Stimulated activated CD4-positive, alpha-beta T cell treated with anti-CD3 and anti-CD28 coated beads, Interleukin-4, amount 100 ng/mL, for 24 hours (primary cell): Measurements from ENCODE around the gene WBP4.
"Not testable (repeated sequence)": the region's sequence is repeated elsewhere in the genome, so short reads cannot be mapped to it uniquely, and the experiment has no call there.

ENCODE experiments used
- DNase-seq: peaks from one replicate; pipeline ENCODE4 v3.0.0-alpha.2; 2020

Gene WBP4

DNA sequence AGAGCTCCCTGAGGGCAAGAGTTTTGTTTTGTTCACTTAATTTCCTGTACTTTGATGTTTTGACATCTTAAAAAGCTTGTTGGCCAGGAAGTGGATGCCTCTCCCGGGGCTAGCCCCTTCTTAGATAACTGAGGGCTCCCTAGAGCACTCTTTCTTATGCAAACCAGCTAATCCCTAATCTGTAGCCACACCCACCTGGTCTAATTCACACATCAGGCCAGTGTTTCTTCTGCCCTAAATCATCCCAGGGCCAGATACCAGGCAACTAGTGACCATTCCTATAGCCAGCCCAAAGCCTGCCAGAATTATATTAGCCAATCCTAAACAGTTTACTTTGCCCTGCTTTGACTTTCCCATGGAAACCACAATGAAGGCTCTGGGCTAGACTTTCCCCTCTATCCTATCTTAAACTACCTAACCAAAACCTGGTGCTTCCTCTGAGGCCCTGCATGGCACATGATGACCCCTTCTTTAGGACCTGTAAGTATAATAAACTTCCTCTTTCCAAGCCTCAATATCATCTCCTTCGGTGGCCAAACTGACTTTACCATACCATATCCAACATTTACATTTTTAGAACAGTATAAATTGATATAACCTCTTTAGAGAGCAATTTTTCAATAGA, 24.8 kb downstream of the WBP4 start:
- no peak for DNase-seq

GRCh38 chr13:41095681-41096080, 34.4 kb downstream of the WBP4 start:
- DNase-seq = not testable (repeated sequence)

- DNase-seq = no peak
These were observed 37.5 kb downstream of the WBP4 start for GRCh38 chr13:41098761-41099160.

DNA sequence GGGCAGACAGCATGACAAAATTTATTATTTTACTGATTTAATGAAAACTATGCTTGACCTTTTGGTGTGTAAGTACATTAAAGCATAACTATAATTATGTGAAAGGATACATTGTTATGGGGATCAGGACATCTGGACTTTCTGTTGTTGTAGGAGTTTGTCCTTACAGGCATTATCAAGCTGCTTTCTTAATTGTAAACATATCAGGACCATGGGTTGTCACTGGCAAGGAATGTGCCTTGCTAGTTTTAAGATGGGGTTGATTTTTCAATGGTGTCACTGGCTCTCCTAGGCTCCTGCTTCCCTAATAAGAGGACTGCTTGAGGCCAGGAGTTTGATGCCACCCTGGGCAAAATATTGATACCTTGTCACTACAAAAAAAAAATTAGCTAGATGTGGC, 38.7 kb downstream of the WBP4 start:
- no peak for DNase-seq

DNA sequence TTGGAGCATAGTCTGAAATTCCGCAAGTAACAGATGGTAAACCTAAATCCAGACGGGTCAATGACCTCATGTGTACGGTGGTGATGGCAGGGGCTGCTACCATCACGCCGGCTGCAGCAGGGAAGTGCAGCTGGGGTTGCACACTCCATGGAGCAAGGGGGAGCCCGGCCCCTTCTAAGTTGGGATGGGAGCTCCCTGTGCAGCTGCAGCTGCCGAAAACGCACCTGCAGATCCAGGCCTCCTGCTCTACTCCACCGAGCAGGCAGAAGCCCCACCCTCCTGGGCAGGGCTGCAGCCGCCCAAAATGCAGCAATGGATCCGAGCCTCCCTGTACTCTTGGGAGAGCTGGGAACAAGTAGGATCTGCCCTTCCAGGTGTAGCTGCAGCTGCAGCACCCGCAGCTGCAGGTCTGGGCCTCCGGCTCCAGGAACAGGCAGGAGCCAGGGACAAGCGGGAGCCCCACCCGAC, 45.8 kb downstream of the WBP4 start:
- no peak for DNase-seq

GRCh38 chr13:41107584-41108014, 46.3 kb downstream of the WBP4 start:
- no peak for DNase-seq

DNA sequence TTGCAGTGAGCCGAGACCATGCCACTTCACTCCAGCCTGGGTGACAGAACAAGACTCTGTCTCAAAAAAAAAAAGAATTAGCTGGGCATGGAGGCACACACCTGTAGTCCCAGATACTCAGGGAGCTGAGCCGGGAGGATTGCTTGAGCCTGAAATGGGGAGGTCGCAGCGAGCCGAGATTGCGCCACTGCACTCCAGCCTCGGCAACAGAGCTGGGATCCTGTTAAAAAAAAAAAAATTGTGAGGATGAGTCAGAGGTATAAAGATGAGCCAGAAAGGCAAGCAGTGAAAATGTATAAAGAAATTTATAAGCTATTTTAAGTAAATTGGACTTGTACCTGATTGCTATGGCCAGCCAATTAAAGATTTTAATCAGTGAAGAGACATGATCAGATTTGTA, 50.1 kb downstream of the WBP4 start:
- no peak for DNase-seq

DNA sequence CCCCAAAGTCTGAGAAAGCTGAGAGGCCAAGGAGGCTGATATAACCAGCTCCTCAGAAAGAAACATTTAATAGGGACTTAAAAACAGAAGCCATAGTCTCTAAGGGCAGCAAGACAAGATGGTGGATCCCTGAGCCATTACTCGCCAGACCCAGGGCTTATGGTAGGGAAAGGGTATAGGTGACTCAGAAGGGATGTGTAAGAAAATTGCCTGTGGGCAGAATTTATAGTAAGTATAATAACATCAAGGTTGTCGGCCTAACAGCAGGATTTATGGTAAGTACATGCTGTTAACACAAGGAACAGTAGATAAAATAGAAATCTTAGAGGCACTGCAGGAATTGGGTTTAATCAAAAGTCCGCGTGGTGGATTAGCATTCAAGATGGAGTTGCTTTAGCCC, 56.6 kb downstream of the WBP4 start:
- DNase-seq = no peak

DNA sequence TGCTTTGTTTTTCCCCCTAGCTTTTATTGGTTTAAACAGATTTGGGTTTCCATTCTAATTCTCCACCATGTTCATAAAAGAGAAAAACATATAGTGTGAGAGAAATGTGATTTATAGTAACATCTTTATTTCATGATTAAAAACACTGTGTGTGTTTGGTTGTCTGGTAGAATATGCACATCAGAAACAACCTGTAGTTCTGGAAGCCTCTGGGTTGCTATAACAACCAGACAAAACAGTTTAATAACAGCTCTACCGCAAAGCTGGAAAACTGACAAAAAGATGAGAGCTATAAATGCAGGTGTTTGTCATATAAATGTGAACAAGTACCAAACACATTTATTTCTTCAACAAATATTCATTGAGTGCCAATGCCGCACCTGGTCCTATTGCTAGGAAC, 61.5 kb downstream of the WBP4 start:
- DNase-seq = no peak

GRCh38 chr13:41127701-41128100, 66.4 kb downstream of the WBP4 start:
- DNase-seq = no peak

GRCh38 chr13:41130356-41130755, 69.0 kb downstream of the WBP4 start:
- peak; percentile 15 for DNase-seq

DNA sequence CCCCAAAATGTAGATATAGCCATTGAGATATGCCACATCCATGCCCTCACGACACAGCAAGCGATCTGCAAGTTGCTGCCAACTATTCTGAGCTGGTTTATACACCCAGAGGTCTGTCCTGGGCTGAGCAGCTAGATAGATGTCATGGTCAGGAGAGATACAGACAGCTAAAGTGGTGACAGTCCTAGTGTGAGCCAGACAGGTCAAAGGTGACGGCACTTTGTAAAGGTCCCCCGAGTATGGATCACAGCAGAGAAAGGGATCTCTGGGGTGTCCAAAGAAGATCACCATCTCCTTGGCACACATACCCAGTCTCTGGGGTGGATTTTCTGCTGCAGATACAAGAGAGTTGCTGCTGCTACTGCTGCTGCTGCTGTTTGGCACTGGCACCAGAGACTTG, 69.9 kb downstream of the WBP4 start:
- DNase-seq = not testable (repeated sequence)

DNA sequence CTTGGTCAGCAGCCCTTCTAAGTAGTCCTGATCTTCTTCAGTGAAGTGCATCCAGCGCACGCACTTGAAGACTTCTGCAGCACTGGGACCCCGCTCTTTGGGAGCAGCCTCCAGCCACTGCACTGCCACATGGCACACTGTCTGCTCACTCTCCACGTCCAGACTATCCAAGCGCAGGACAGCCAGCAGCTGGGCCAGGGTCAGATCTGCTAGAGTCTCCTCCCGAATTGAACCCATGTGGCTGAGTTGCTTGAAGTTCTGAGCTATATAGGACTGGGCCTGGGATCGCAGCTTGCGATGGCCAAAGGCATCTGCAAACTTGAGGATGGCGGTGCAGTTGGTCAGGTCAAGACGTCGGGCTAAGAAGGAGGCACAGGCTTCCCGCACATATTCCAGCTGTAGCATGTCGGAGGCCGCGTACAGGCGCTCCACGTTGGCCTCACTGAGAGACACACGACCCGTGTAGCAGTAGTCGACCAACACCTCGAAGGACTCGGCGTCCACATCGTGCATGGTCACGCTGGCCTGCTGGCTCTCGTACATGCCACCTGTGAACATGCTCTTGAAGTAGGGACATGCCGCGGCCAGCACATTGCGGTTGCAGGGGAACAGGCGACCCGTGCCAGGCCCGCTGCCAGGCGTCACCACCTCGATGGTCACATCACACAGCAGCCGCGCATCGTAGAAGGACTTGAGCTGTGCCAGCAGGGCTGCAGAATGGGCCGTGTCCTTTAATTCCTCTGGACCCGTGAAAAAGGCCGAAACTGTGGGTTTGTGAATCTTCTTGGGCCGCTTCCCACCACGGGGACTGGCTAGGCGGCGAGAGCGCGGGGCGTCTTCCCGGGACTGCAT, 70.6 kb downstream of the WBP4 start:
- not testable (repeated sequence) for DNase-seq

DNA sequence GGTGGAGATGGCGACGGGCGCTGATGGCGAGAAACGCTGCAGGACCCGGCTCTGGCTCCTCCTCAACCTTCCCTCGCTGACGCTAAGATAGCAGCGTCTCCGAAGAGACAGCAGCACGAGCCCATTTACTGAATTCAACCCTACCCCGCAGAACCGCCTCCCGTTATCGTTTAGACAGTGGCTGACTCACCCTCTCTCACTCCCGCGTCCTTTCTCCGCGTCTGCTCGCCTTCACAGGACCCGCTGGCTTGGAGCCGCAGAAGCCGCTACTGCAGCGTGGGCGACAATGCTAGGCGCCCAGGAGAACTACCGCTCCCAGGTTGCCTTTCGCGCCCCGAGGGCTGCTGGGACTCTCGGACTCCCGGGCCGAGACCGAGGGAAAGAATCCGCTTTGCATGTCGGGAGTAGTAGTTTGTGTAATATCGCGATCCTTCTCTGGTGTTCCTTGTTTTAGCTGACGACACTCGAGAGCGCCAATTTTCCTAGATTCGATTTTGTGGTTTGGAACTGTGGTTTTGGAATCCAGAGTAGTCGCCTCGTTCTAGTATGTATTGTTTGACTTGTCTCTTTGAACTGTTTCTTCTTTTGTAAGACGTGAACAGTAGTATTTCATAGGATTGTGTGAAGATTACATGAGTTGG, 71.3 kb downstream of the WBP4 start, which contains the start of gene KBTBD6:
KBTBD6 (minus strand) TSS at position 291 of the 641 bp plus-strand sequence. CDS start 291 bp downstream, outside the sequence.
- DNase-seq = peak; percentile 96
